OCI-LY1 (cell line): ENCODE results near the gene PRG3.

Experiments
- H2AFZ ChIP-seq: fragments of 200-600 bp; sonication (generic), shearing (Covaris generic); 2 replicates; pipeline ENCODE4 v1.6.0; 2014; ENCODE audit warnings: antibody characterized with exemption, mild to moderate bottlenecking, low read length
- H3F3A ChIP-seq: fragments of 200-600 bp; sonication (generic), shearing (Covaris generic); 2 replicates; pipeline ENCODE4 v1.6.0; 2014; ENCODE audit warnings: mild to moderate bottlenecking, antibody characterized with exemption, low read length, moderate library complexity; ENCODE audit not compliant: insufficient read depth
- H3K27ac ChIP-seq: fragments of 200-600 bp; sonication (generic); 2 replicates; pipeline ENCODE4 v1.5.1; 2014; ENCODE audit warnings: low read length, mixed run types, mild to moderate bottlenecking, low read depth; ENCODE audit not compliant: poor library complexity, severe bottlenecking
- H3K27me3 ChIP-seq: fragments of 200-600 bp; sonication (generic); 2 replicates; pipeline ENCODE4 v1.6.0; 2014; ENCODE audit warnings: antibody characterized with exemption, mild to moderate bottlenecking, low read length, moderate library complexity; ENCODE audit not compliant: insufficient read depth
- H3K36me3 ChIP-seq: fragments of 200-600 bp; sonication (generic); 2 replicates; pipeline ENCODE4 v1.6.1; 2014; ENCODE audit warnings: mild to moderate bottlenecking, antibody characterized with exemption, low read length, moderate library complexity, mixed read lengths; ENCODE audit not compliant: insufficient read depth
- H3K4me1 ChIP-seq: fragments of 200-600 bp; sonication (generic); 2 replicates; pipeline ENCODE4 v1.5.1; 2014; ENCODE audit warnings: mild to moderate bottlenecking, low read length, moderate library complexity; ENCODE audit not compliant: insufficient read depth, severe bottlenecking
- H3K4me2 ChIP-seq: fragments of 200-600 bp; sonication (generic), shearing (Covaris generic); 2 replicates; pipeline ENCODE4 v1.6.1; 2014; ENCODE audit warnings: low read length
- H3K4me3 ChIP-seq: fragments of 200-600 bp; sonication (generic); 2 replicates; pipeline ENCODE4 v1.5.1; 2014; ENCODE audit warnings: low read length, low read depth, mild to moderate bottlenecking, mixed read lengths; ENCODE audit not compliant: poor library complexity, severe bottlenecking
- H3K79me2 ChIP-seq: fragments of 200-600 bp; shearing (Covaris generic); 2 replicates; pipeline ENCODE4 v1.6.1; 2016; ENCODE audit warnings: mixed run types, low read length, mixed read lengths; ENCODE audit not compliant: insufficient read depth
- H3K9ac ChIP-seq: fragments of 200-600 bp; sonication (generic), shearing (Covaris generic); 2 replicates; pipeline ENCODE4 v1.6.1; 2014; ENCODE audit warnings: mild to moderate bottlenecking, low read length, mixed read lengths
- H3K9me2 ChIP-seq: fragments of 200-600 bp; sonication (generic), shearing (Covaris generic); 2 replicates; pipeline ENCODE4 v1.6.1; 2014; ENCODE audit warnings: low read depth, mild to moderate bottlenecking, low read length, mixed read lengths
- H3K9me3 ChIP-seq: fragments of 200-600 bp; shearing (Covaris generic); 2 replicates; pipeline ENCODE4 v1.6.1; 2014; ENCODE audit warnings: low read length, mixed read lengths
- H4K20me1 ChIP-seq: fragments of 200-600 bp; sonication (generic), shearing (Covaris generic); 2 replicates; pipeline ENCODE4 v1.6.0; 2016; ENCODE audit warnings: mild to moderate bottlenecking, low read length; ENCODE audit not compliant: insufficient read depth
- CTCF ChIP-seq: fragments of 200-600 bp; sonication (generic), shearing (Covaris generic); IDR thresholded peaks from 2 replicates; pipeline ENCODE4 v1.5.1; 2017; ENCODE audit warnings: mild to moderate bottlenecking, antibody characterized with exemption, low read length, moderate library complexity, mixed read lengths
- EZH2 ChIP-seq: fragments of 200-600 bp; sonication (generic), shearing (Covaris generic); IDR thresholded peaks from 2 replicates; pipeline ENCODE4 v1.8.0; 2017; ENCODE audit warnings: borderline replicate concordance, mixed run types, mild to moderate bottlenecking, antibody characterized with exemption, low read length, moderate library complexity, mixed read lengths

The PRG3 gene

GRCh38 chr11:57414612-57415212 lies 33.8 kb upstream of the PRG3 start:
- Histone ChIP-seq H2AFZ (no peak overlapping the region), H3K4me3 (no peak overlapping the region), H3K9me2 (no peaks in the 10 kb centered on the region), H3K4me1 (no peaks in the 10 kb centered on the region), H4K20me1 (no peaks in the 10 kb centered on the region), H3K9me3 (no peaks in the 10 kb centered on the region), H3K36me3 (peaks cover 98% of the 10 kb centered on the region), H3K27me3 (no peaks in the 10 kb centered on the region), H3K4me2 (no peak overlapping the region), H3K9ac (no peak overlapping the region), H3K27ac (no peak overlapping the region), H3F3A (no peaks in the 10 kb centered on the region), H3K79me2 (no peaks in the 10 kb centered on the region)
- TF ChIP-seq CTCF, result no peak
- TF ChIP-seq EZH2, result no peak

- Histone ChIP-seq H2AFZ (no peak overlapping the region), H4K20me1 (no peaks in the 10 kb centered on the region), H3K4me2 (no peak overlapping the region), H3K4me3 (no peak overlapping the region), H3K27me3 (no peaks in the 10 kb centered on the region), H3K9ac (no peak overlapping the region), H3K9me3 (no peaks in the 10 kb centered on the region), H3F3A (no peaks in the 10 kb centered on the region), H3K27ac (no peak overlapping the region), H3K36me3 (peaks cover 98% of the 10 kb centered on the region), H3K79me2 (no peaks in the 10 kb centered on the region), H3K9me2 (no peaks in the 10 kb centered on the region), H3K4me1 (no peaks in the 10 kb centered on the region)
- TF ChIP-seq EZH2, result no peak
- no peak for TF ChIP-seq CTCF
Measured at GRCh38 chr11:57413681-57414080, 32.7 kb upstream of the PRG3 start.

GRCh38 chr11:57410287-57410686 lies 29.3 kb upstream of the PRG3 start:
- no peaks in the 10 kb centered on the region for H3K79me2 ChIP-seq
- H3F3A ChIP-seq, result no peaks in the 10 kb centered on the region
- H3K27ac ChIP-seq, result no peak overlapping the region
- no peaks in the 10 kb centered on the region for H3K9me2 ChIP-seq
- H4K20me1 ChIP-seq, result no peaks in the 10 kb centered on the region
- H3K36me3 ChIP-seq, result peaks cover 95% of the 10 kb centered on the region
- no peak overlapping the region for H3K4me3 ChIP-seq
- H3K4me2 ChIP-seq, result no peak overlapping the region
- no peak overlapping the region for H3K9ac ChIP-seq
- H2AFZ ChIP-seq, result no peak overlapping the region
- TF ChIP-seq CTCF, result no peak
- TF ChIP-seq EZH2, result no peak
- no peaks in the 10 kb centered on the region for H3K4me1 ChIP-seq
- no peaks in the 10 kb centered on the region for H3K27me3 ChIP-seq
- H3K9me3 ChIP-seq, result no peaks in the 10 kb centered on the region
